Measurements from ENCODE around the gene SKI. TPM values are rescaled to one million over a fixed set of nuclear protein-coding genes. Genes with fewer than 3 reads are reported as not detected.
A peak's percentile ranks its signal among the peaks of the same experiment; 100 is the strongest.

SKI gene
- total RNA-seq, 4 donors from 2014 or later: 24.4 to 52.4 (median 32.2) TPM

DNA sequence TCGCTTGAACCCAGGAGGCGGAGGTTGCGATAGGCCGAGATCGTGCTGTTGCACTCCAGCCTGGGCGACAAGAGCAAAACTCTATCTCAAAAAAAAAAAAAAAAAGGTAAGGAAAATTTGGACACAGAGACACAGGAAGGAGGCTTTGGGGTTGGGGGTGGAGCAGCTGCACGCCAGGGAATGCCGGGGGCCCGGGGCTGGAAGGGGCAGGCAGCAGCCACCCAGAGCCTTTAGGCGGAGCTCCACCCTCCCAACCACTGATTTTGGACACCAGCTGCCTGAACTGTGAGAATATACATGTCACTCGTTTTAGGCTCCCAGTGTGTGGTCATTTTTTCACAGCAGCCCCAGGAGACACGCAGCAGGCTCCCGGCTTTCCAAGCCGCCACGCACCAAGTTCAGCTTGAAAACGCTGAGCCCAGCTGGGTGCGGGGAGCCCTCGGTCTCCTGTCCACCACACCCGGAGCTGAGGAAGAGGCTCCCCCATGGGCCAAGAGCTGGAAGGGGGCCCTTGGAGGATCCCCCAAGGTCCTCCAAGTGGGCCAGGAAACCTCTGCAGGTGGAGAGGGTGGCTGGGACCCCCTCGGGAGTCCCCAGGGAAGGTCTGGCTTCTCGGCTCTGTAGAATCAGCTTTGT, 27.7 kb upstream of the SKI start:
- in situ Hi-C loops (cut with MboI; ENCODE audit: low pct_ligation_motif_present in 1 of 4, low pct_unique_long_range_greater_than_20kb in 1 of 4, low sequenced_read_pairs in 3 of 4): loop anchor here in 3 of 4 donors (10.0 to 25.0 kb wide), 2 partner anchors 112 to 174 kb away; no protein-coding TSS in a partner anchor
- peaks cover 20 to 45% (median 36%) of the 10 kb centered on the region in 4 donors for H3K4me1 ChIP-seq
- WGBS, 2 donors (ENCODE audit: low coverage in 1 of 2): 78% methylated on average over 21 of the region's 21 CpGs; no CpG with 5 or more reads in 1 of the 2 donors
- H3K27me3 ChIP-seq: no peaks in the 10 kb centered on the region
- no peak overlapping the region for H3K4me3 ChIP-seq
- intact Hi-C loops (cut with DNase I; ENCODE audit: low total_unique reads): no loop called here
- DNase-seq: no peak
- H3K9me3 ChIP-seq: no peaks in the 10 kb centered on the region
- peak overlapping the region in 1 of 4 donors; percentile 89 for H3K27ac ChIP-seq
- no peak for TF ChIP-seq EP300 (IDR thresholded peaks at IDR 0.05; ENCODE audit: low read depth)
- no peak for TF ChIP-seq POLR2AphosphoS5 (IDR thresholded peaks at IDR 0.05)
- TF ChIP-seq POLR2A (IDR thresholded peaks at IDR 0.05): no peak
- TF ChIP-seq, protein P1, sequence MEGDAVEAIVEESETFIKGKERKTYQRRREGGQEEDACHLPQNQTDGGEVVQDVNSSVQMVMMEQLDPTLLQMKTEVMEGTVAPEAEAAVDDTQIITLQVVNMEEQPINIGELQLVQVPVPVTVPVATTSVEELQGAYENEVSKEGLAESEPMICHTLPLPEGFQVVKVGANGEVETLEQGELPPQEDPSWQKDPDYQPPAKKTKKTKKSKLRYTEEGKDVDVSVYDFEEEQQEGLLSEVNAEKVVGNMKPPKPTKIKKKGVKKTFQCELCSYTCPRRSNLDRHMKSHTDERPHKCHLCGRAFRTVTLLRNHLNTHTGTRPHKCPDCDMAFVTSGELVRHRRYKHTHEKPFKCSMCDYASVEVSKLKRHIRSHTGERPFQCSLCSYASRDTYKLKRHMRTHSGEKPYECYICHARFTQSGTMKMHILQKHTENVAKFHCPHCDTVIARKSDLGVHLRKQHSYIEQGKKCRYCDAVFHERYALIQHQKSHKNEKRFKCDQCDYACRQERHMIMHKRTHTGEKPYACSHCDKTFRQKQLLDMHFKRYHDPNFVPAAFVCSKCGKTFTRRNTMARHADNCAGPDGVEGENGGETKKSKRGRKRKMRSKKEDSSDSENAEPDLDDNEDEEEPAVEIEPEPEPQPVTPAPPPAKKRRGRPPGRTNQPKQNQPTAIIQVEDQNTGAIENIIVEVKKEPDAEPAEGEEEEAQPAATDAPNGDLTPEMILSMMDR (IDR thresholded peaks at IDR 0.05): no peak
- no peaks in the 10 kb centered on the region for H3K36me3 ChIP-seq

DNA sequence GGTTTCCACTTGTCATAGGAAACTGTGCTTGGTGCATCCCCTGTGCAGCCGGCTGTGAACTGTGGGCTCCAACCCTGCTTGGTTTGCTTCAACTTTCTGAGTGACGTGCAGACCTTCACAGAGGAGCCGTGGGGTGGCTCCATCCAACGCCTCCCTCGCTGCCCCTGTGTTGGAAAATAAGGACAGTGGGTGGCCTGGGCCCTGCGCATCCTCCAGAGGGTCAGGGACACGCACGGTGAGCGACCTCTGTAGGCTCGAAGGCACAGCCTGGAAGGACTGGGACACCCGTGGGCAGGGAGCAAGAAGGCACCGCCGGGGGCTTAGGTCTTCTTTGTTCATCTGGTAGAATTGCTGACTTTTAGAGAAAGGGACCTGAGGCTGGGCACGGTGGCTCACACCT, 27.1 kb upstream of the SKI start:
- in situ Hi-C loops (cut with MboI; ENCODE audit: low pct_ligation_motif_present in 1 of 4, low pct_unique_long_range_greater_than_20kb in 1 of 4, low sequenced_read_pairs in 3 of 4) (loop anchor here in 3 of 4 donors (10.0 to 25.0 kb wide), 2 partner anchors 111 to 174 kb away; no protein-coding TSS in a partner anchor), intact Hi-C loops (cut with DNase I; ENCODE audit: low total_unique reads) (no loop called here)
- no peaks in the 10 kb centered on the region for H3K36me3 ChIP-seq
- DNase-seq: no peak
- TF ChIP-seq, protein P1 (IDR thresholded peaks at IDR 0.05): no peak
- TF ChIP-seq EP300 (IDR thresholded peaks at IDR 0.05; ENCODE audit: low read depth) (no peak), POLR2A (IDR thresholded peaks at IDR 0.05) (no peak), POLR2AphosphoS5 (IDR thresholded peaks at IDR 0.05) (no peak)
- H3K27me3 ChIP-seq: no peaks in the 10 kb centered on the region
- H3K9me3 ChIP-seq: no peaks in the 10 kb centered on the region
- H3K4me1 ChIP-seq: peaks cover 26 to 45% (median 37%) of the 10 kb centered on the region in 4 donors
- no peak overlapping the region for H3K4me3 ChIP-seq
- H3K27ac ChIP-seq: no peak overlapping the region
- WGBS, 2 donors (ENCODE audit: low coverage in 1 of 2): 86% methylated on average over 14 of the region's 14 CpGs; no CpG with 5 or more reads in 1 of the 2 donors

GRCh38 chr1:2202008-2202575, 26.0 kb upstream of the SKI start:
- Histone ChIP-seq H3K27me3 (no peaks in the 10 kb centered on the region), H3K36me3 (no peaks in the 10 kb centered on the region), H3K4me3 (no peak overlapping the region), H3K4me1 (peaks cover 26 to 51% (median 40%) of the 10 kb centered on the region in 4 donors), H3K9me3 (no peaks in the 10 kb centered on the region), H3K27ac (no peak overlapping the region)
- no peak for TF ChIP-seq POLR2AphosphoS5 (IDR thresholded peaks at IDR 0.05)
- intact Hi-C loops (cut with DNase I; ENCODE audit: low total_unique reads): no loop called here
- in situ Hi-C loops (cut with MboI; ENCODE audit: low pct_ligation_motif_present in 1 of 4, low pct_unique_long_range_greater_than_20kb in 1 of 4, low sequenced_read_pairs in 3 of 4): loop anchor here in 3 of 4 donors (10.0 to 25.0 kb wide), 2 partner anchors 110 to 173 kb away; no protein-coding TSS in a partner anchor
- no peak for DNase-seq
- WGBS, 2 donors (ENCODE audit: low coverage in 1 of 2): 85 to 90% methylated on average over 7 to 9 of the region's 9 CpGs

DNA sequence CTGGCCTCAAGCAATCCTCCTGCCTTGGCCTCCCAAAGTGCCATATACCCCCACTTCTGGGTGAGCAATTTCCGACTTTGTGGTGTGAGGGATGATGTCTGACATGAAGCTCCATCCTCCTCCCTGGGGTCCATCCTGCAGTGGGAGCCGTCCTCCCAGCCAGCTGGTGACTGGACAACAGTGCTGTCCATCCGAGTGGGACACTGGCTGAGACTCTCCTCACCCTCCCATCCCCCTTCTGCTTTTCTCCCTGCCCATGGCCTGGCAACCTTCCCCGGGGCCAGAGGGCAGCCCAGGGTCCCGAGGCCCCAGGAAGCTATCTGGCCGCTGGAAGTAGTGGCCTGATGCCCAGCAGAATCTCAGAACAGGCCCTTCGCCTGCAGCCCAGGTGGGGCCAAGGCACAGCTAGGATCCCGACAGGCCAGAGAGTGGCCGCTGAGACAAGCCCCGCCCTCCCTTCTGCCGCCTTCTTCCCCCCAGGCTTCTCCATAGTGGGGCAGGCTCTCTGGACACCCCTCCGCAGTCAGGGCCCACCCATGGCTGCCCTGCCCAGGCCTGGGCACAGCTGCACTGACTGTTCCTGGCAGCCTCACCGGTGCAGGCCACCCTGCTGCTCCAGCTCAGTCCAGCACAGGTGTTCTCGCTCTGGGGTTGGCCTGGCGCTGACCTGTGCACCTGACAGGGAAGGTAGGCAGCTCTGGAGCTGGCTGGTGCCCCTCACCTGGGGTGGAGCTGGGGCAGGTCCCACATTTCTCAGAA, 25.1 kb upstream of the SKI start:
- H3K36me3 ChIP-seq: no peaks in the 10 kb centered on the region
- peak overlapping the region in 1 of 4 donors; percentile 85 for H3K27ac ChIP-seq
- H3K4me3 ChIP-seq: no peak overlapping the region
- no peaks in the 10 kb centered on the region for H3K27me3 ChIP-seq
- TF ChIP-seq POLR2AphosphoS5 (IDR thresholded peaks at IDR 0.05): no peak
- TF ChIP-seq, protein P1 (IDR thresholded peaks at IDR 0.05): no peak
- TF ChIP-seq EP300 (IDR thresholded peaks at IDR 0.05; ENCODE audit: low read depth): no peak
- no peak for TF ChIP-seq POLR2A (IDR thresholded peaks at IDR 0.05)
- WGBS, 2 donors (ENCODE audit: low coverage in 1 of 2): 93% methylated on average over 15 of the region's 15 CpGs; no CpG with 5 or more reads in 1 of the 2 donors
- intact Hi-C loops (cut with DNase I; ENCODE audit: low total_unique reads) (no loop called here), in situ Hi-C loops (cut with MboI; ENCODE audit: low pct_ligation_motif_present in 1 of 4, low pct_unique_long_range_greater_than_20kb in 1 of 4, low sequenced_read_pairs in 3 of 4) (loop anchor here in 3 of 4 donors (10.0 to 25.0 kb wide), 2 partner anchors 109 to 172 kb away; no protein-coding TSS in a partner anchor)
- no peak for DNase-seq
- H3K4me1 ChIP-seq: peaks cover 33 to 61% (median 46%) of the 10 kb centered on the region in 4 donors
- H3K9me3 ChIP-seq: no peaks in the 10 kb centered on the region

All from transverse colon (tissue), 4 donors.